Testis (tissue), 2 donors: ENCODE measurements around the gene HPSE2.

Experiments used
- CTCF ChIP-seq, 3 experiments: fragments of 450-650 bp in 2 of 3; fragments of 200-600 bp in 1 of 3; sonication (generic) in 1 of 3; IDR thresholded peaks; one replicate each; pipeline ENCODE4 v1.5.1; 2016 to 2019; ENCODE audit warnings: antibody characterized with exemption in 3 of 3, mild to moderate bottlenecking in 2 of 3, moderate library complexity in 1 of 3
- POLR2A ChIP-seq: fragments of 450-650 bp; IDR thresholded peaks from one replicate; pipeline ENCODE4 v1.6.1; 2017; ENCODE audit warnings: antibody characterized with exemption, mild to moderate bottlenecking, moderate library complexity

GRCh38 chr10:98814470-98814869 is 421.2 kb downstream of the HPSE2 start:
- TF ChIP-seq CTCF (IDR thresholded peaks at IDR 0.05) = no peak
- TF ChIP-seq POLR2A = no peak
